ENCODE results near the gene STARD3. TPM values are rescaled to one million over a fixed set of nuclear protein-coding genes. Genes with fewer than 3 reads are reported as not detected.
A peak's percentile ranks its signal among the peaks of the same experiment; 100 is the strongest.

STARD3 gene
- total RNA-seq, 1 donor from 2014 or later: 18.4 TPM

DNA sequence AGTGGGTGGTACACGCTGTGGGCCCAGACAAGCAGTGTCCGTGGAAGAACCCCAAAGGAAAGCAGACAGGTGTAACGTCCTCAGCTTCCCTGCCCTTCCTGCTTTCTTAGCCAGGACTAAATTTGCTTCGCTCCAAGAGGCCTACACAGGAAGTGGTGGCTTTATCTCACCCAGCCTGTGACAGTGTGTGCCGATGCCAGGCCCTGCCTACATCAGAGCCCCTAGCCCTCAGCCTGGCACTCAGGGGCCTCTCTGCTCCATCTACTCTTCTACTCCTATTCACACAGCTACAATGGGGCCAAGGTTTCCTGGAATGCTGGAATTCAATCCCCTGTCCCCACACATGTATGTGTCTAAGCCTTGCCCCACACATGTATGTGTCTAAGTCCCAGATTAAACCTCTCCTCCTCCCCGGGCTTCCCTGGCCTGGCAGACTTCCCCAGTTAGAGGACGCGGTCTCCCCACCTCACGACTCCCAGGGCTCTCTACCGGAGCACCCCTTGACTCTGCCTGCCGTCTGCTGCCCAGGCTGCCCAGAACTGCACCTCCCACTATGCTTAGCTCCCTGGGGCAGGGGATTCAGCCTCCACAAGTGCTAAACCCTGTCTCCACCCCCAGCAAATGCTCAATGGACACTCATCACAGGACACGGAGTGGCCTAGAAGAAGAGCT, 42.7 kb downstream of the STARD3 start:
- DNase-seq (ENCODE audit: low read depth): no peak

DNA sequence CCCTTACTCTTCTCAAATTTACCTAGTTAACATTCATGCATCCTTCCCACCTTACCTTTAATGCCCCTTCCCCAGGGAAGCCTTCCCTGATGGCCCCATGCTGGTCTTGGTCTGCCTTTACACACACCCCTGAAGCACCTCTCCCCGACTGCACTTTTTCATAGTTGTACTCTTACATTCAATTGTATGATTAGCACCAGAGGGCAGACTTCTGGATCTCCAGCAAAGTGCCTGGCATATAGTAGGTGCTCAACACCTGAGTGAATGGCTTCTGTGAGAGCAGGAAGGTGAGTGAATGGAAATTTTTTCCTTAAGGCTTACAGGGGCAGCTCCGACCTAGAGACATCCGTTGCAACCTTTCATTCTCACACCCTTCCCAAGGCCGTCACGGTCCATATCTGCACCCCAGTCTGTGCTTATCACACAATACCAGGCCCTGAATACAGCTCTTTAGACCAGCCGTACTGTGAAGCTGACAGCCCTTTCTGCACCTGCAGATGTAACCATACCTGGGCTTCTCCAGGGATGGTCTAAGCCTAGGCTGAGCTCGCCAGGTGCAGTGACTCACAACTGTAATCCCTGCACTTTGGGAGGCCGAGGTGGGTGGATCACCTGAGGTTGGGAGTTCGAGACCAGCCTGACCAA, 46.5 kb downstream of the STARD3 start:
- Histone ChIP-seq H3K36me3 (ENCODE audit: control insufficient read depth, insufficient read depth, low read length) (peaks cover 3% of the 10 kb centered on the region), H3K4me3 (ENCODE audit: low read depth, low read length) (no peak overlapping the region), H3K27me3 (ENCODE audit: control insufficient read depth, insufficient read depth, low read length) (no peaks in the 10 kb centered on the region)
- DNase-seq (ENCODE audit: low read depth) (no peak), FAIRE-seq (no peak)
- TF ChIP-seq, protein P1, sequence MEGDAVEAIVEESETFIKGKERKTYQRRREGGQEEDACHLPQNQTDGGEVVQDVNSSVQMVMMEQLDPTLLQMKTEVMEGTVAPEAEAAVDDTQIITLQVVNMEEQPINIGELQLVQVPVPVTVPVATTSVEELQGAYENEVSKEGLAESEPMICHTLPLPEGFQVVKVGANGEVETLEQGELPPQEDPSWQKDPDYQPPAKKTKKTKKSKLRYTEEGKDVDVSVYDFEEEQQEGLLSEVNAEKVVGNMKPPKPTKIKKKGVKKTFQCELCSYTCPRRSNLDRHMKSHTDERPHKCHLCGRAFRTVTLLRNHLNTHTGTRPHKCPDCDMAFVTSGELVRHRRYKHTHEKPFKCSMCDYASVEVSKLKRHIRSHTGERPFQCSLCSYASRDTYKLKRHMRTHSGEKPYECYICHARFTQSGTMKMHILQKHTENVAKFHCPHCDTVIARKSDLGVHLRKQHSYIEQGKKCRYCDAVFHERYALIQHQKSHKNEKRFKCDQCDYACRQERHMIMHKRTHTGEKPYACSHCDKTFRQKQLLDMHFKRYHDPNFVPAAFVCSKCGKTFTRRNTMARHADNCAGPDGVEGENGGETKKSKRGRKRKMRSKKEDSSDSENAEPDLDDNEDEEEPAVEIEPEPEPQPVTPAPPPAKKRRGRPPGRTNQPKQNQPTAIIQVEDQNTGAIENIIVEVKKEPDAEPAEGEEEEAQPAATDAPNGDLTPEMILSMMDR (IDR thresholded peaks at IDR 0.05; ENCODE audit: insufficient read depth, low read length, severe bottlenecking): no peak

More for the DNA sequence above, 42.7 kb downstream of the STARD3 start:
- no peak overlapping the region for H3K4me3 ChIP-seq (ENCODE audit: low read depth, low read length)
- H3K36me3 ChIP-seq (ENCODE audit: control insufficient read depth, insufficient read depth, low read length): peaks cover 3% of the 10 kb centered on the region
- H3K27me3 ChIP-seq (ENCODE audit: control insufficient read depth, insufficient read depth, low read length): no peaks in the 10 kb centered on the region
- TF ChIP-seq, protein P1 (IDR thresholded peaks at IDR 0.05; ENCODE audit: insufficient read depth, low read length, severe bottlenecking): no peak
- no peak for FAIRE-seq

DNA sequence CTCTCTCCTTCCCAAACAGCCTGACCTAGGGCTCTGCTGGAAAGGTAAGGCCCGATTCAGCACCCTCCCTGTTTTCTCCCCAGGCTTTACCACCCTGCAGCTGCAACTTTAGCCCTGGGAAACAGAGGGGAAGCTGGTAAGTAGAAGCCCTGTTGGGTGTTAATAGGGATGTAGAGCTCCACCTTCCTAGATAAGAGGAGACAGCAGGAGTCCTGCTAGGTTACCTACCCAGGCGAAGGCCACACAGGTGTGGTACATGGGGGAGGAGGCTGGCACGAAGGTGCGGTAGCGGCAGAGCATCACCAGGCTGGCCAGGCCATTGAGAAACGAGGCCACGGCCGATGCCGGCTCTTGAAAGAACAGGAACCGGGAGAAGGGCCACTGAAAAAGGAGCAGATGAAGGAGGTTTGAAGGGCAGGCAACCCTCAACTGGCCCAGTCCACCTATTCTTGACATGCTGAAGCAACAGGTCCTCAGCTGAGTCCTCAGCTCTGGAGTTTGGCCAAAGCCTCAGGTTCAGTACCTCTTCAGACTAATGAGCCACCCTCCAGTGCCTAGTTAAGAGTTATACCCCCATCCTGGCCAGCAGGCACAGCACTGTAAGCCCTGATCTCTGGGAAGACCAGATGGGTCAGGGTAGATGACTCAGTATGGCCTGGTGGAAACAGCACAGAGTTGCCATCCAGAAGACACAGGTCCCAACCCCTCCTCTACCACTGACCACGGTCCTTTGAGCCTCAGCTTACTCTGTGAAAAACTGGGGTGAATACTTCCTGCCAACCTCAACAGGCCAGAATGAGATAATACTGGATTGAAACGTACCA, 47.6 kb downstream of the STARD3 start:
- no peak for FAIRE-seq
- Histone ChIP-seq H3K4me3 (ENCODE audit: low read depth, low read length) (no peak overlapping the region), H3K27me3 (ENCODE audit: control insufficient read depth, insufficient read depth, low read length) (no peaks in the 10 kb centered on the region), H3K36me3 (ENCODE audit: control insufficient read depth, insufficient read depth, low read length) (peaks cover 3% of the 10 kb centered on the region)
- TF ChIP-seq, protein P1 (IDR thresholded peaks at IDR 0.05; ENCODE audit: insufficient read depth, low read length, severe bottlenecking): no peak
- no peak for DNase-seq (ENCODE audit: low read depth)

DNA sequence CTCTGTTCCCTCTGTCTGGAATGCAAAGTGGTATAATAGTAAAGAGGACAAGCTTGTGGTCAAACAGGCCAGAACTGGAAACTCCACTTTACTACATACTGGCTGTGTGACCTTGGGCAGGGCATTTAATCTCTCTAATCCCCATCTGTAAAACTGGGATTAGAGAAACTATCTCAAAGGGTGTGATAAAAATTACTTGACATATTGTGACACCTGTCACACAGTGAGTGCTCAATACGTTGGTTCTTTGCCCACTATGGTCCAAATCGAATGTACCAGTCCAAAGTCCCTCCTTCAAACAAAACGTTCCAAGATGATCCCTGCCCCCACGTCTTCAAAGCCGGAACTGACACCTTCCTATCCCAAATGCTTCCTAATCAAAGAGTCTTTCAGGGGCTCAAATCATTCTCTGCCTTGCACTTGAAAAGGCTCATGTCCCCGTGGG, 50.2 kb downstream of the STARD3 start:
- Histone ChIP-seq H3K4me3 (ENCODE audit: low read depth, low read length) (peak overlapping the region; percentile 48), H3K36me3 (ENCODE audit: control insufficient read depth, insufficient read depth, low read length) (peaks cover 3% of the 10 kb centered on the region), H3K27me3 (ENCODE audit: control insufficient read depth, insufficient read depth, low read length) (no peaks in the 10 kb centered on the region)
- TF ChIP-seq, protein P1 (IDR thresholded peaks at IDR 0.05; ENCODE audit: insufficient read depth, low read length, severe bottlenecking): no peak
- no peak for FAIRE-seq
- DNase-seq (ENCODE audit: low read depth): no peak

DNA sequence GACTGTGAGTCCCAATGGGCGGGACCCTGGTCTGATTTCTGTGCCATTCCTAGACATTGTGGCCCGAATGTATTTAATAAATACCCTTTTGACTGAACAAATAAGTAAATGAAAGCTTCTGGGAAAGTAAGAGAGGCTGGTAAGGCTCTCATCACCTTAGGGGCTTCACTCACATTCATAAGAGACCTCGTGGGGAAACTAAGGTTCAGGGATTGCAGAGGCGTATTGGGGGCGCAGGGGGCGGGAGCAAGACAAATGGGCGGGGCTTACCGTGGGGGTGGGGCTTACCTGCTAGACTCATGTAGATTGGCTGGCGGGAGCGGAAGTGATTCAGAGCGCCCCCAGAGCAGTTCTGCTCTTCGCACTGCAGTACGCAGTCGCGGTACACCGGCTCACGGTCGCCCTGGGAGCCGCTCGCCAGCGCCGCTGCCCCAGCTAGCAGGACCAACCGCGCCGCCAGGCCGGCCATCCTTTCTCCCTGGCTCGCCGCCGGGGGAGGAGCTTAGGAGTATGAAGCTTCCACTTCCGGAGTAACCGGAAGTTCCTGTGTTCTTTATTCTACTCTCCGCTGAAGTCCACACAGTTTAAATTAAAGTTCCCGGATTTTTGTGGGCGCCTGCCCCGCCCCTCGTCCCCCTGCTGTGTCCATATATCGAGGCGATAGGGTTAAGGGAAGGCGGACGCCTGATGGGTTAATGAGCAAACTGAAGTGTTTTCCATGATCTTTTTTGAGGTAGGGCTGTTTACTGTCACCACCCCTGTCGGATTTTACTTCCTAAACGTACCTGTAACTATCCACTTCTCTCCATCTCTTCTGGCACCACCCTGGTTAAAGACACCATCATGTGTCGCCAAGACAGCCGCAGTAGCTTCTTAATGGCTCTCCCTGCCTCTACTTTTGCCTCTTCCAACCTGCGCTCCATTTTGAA, 50.9 kb downstream of the STARD3 start, which contains the start of gene PGAP3:
PGAP3 (minus strand) TSS at position 512 of the 929 bp plus-strand sequence; CDS start at position 469, 43 bp downstream.
- FAIRE-seq: no peak
- DNase-seq (ENCODE audit: low read depth): peak; percentile 87
- Histone ChIP-seq H3K36me3 (ENCODE audit: control insufficient read depth, insufficient read depth, low read length) (peaks cover 3% of the 10 kb centered on the region), H3K27me3 (ENCODE audit: control insufficient read depth, insufficient read depth, low read length) (no peaks in the 10 kb centered on the region), H3K4me3 (ENCODE audit: low read depth, low read length) (peak within 1 kb of the TSS; percentile 48)
- TF ChIP-seq, protein P1 (IDR thresholded peaks at IDR 0.05; ENCODE audit: insufficient read depth, low read length, severe bottlenecking): peak; percentile 5
